NCI-H2081 (cell line): Measurements from ENCODE around the gene ZNF808.
"Not testable (repeated sequence)": the region's sequence is repeated elsewhere in the genome, so short reads cannot be mapped to it uniquely, and the experiment has no call there.

Experiments used
- DNase-seq, 2 experiments: peaks; one replicate each; lab custom pipeline; 2025; lab: John Stamatoyannopoulos, UW

ZNF808 gene

GRCh38 chr19:52536448-52536800 is 9.0 kb downstream of the ZNF808 start:
- no peak for DNase-seq

DNA sequence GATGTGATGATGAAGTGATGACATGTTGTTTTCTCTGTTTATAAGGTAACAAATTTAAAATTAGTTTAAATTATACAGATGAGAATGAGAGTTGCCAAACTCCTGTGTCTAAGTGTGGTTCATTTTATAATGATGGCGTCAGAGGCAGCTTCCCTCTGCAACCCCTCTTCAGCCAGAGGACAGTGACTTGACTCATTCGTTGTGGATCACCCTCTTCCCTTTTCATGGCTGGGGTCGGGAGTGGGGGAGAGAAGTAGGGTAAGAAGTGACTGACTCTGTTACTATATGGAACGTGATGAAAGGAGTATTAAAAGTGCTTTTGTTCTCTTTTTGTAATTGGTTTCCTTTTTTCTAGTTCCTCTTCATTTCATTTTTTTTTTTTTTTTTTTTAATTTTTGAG is 11.3 kb downstream of the ZNF808 start:
- DNase-seq: not testable (repeated sequence)

DNA sequence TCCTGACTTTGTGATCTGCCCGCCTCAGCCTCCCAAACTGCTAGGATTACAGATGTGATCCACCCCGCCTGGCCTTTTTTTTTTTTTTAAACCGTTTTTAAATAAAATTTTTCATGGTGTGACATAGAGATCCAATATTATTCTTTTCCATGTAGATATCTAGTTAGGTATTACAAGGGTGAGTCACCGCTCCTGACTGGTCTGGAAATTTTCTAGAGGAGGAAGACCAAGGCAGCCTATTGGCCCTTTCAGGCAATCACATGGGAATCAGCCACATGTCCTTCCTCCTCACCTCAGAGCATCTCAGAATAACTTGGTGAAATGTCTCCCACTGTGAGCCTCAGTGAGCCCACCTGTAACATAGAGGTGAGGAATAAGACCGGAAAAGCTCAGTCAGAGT is 13.7 kb downstream of the ZNF808 start:
- not testable (repeated sequence) for DNase-seq

GRCh38 chr19:52541608-52542007 is 14.1 kb downstream of the ZNF808 start:
- DNase-seq: no peak

DNA sequence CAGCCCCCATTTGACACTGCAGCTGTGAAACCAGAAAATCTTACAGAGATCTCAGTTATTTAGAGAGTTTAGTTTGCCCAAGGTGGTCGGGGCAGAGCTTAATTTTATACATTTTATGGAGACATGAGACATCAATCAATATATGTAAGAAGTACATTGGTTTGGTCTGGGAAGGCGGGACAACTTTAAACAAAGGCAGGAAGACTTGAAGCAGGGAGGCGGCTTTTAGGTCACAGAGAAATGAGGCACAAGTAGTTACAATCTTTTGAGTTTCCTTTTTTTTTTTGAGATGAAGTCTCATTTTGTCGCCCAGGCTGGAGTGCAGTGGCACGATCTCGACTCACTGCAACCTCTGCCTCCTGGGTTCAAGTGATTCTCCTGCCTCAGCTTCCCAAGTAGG is 15.1 kb downstream of the ZNF808 start:
- not testable (repeated sequence) for DNase-seq

- no peak for DNase-seq
Observed at GRCh38 chr19:52542984-52543664, 15.7 kb downstream of the ZNF808 start.

GRCh38 chr19:52554216-52554971 is 26.9 kb downstream of the ZNF808 start:
- DNase-seq: no peak

- no peak for DNase-seq
Observed at GRCh38 chr19:52557231-52557995, 29.9 kb downstream of the ZNF808 start.

DNA sequence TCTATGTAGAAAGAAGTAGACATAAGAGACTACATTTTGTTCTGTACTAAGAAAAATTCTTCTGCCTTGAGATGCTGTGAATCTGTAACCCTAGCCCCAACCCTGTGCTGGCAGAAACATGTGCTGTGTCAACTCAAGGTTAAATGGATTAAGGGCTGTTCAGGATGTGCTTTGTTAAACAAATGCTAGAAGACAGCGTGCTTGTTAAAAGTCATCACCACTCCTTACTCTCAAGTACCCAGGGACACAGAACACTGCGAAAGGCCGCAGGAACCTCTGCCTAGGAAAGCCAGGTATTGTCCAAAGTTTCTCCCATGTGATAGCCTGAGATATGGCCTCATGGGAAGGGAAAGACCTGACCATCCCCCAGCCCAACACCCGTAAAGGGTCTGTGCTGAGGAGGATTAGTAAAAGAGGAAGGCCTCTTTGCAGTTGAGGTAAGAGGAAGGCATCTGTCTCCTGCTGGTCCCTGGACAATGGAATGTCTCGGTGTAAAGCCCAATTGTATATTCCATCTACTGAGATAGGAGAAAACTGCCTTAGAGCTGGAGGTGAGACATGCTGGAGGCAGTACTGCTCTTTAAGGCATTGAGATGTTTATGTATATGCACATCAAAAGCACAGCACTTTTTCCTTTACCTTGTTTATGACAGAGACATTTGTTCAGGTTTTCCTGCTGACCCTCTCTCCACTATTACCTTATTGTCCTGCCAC is 31.4 kb downstream of the ZNF808 start:
- not testable (repeated sequence) for DNase-seq

DNA sequence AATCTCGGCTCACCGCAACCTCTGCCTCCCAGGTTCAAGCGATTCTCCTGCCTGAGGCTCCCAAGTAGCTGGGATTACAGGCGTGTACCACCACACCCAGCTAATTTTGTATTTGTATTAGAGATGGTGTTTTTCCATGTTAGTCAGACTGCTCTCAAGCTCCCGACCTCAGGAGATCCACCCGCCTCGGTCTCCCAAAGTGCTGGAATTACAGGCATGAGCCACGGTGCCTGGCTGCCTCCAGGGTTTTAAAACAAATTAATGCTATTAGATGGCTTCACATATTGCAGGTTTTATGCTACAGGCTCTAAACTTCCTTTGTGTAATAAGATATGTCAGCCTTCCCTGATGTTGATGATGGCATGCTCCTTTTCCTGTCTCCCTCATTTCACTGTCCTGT is 34.1 kb downstream of the ZNF808 start:
- DNase-seq: not testable (repeated sequence)

DNA sequence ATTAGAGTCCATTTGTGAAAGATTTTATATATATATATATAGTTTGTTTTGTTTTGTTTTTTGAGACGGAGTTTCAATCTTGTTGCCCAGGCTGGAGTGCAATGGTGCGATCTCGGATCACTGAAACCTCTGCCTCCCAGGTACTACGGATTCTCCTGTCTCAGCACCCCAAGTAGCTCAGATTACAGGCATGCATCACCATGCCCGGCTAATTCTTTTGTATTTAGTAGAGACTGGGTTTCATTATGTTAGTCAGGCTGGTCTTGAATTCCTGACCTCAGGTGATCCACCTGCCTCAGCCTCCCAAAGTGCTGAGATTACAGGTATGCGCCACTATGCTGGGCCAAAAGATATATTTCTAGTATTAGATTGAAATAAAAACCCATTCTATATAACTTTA is 38.7 kb downstream of the ZNF808 start:
- no peak for DNase-seq

- DNase-seq: no peak
Observed at GRCh38 chr19:52566588-52566987, 39.1 kb downstream of the ZNF808 start.

DNA sequence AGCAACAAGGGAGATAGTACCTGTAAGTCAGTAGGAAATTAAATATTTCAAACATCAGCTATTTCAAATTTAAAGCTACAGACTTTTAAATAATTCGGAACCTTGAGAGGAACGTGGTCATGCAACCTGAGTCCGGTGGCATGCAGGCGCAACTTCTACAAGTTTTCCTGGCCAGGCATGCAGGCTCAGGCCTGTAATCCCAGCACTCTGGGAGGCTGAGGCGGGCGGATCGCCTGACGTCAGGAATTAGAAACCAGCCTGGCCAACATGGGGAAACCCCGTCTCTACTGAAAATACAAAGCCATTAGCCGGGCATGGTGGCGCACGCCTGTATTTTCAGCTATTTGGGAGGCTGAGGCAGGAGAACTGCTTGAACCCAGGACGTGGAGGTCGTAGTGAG is 40.5 kb downstream of the ZNF808 start:
- no peak for DNase-seq

- DNase-seq: peak in 1 of 2 experiments; percentile 18
Observed at GRCh38 chr19:52569638-52569999, 42.2 kb downstream of the ZNF808 start.

DNA sequence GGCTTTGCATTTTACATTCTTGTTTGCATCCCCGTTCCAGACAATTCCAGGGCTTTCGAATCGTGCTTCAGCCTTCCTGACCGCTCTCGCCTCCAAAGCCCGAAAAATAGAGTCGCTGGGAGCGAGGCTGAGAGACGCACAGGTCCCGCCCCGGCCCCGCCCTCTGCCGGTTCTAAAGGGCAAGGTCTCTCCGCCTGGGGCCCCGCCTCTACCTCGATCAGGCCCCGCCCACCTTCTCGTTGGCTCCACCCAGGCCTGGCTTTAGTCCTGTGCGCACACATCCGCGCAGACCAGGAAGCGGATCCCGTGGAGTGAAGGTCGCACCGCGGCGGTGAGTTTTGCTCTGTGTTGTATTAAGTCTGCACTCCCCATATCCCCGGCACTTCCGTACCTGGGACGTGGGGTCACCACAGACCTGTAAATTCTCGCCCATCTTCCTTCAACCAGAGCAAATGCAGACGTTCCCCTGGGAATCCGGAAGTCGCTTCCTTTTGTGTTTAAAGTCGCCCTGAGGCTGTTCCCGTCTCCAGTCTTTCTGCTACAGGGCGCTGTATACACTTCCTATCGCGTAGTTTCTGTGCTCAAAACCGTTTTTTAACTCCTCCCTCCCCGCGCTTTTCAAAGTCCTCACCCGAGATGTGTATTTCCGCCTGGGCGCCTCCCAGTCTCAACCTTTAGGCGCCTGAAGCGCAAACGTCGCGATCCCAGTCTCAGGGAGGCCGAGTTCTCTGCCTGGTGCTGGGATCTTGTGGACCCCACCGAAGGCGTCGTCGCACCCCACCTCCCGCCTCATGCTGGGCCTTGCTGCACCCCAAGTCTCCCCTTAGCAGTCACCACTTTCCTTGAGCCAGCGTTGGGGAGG is 42.8 kb downstream of the ZNF808 start, which contains the start of gene ZNF701:
ZNF701 (plus strand) TSS at position 288 of the 862 bp plus-strand sequence. CDS start 3,861 bp downstream, outside the sequence.
- peak; percentile 86 to 93 for DNase-seq

DNA sequence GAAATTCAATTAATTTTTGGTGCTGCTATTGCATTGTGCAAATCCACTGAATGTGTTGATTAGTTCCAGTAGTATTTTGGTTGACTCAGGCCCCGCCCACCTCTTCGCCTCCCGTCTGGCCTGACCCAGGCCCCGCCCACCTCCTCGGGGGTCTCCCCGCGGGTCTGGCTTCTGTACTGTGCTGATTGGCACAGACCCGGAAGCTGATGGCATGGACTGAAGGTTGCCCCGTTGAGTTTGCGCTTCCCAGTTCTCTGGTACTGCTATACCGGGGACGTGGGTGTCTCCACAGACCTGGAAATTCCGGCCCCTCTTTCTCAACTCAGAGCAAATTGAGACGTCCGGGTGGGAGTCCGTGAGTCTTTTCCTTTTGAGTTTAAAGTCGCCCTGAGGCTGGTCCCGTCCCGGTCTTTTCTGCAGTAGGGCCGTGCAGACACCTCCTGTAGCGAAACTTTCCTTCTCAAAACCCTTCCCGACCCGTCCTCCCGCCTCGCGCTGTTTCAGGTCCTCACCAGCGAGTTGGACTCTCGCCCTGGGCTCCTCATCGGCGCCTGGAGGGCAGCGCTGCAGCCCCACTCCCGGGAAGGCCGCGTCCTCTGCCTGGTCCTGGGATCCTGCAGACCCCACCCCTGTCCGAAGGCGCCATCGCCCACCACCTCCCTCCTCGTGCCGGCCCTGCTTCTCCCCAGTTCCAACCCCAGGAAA is 57.4 kb downstream of the ZNF808 start:
- no peak for DNase-seq

GRCh38 chr19:52585604-52586003 is 58.1 kb downstream of the ZNF808 start:
- no peak for DNase-seq

DNA sequence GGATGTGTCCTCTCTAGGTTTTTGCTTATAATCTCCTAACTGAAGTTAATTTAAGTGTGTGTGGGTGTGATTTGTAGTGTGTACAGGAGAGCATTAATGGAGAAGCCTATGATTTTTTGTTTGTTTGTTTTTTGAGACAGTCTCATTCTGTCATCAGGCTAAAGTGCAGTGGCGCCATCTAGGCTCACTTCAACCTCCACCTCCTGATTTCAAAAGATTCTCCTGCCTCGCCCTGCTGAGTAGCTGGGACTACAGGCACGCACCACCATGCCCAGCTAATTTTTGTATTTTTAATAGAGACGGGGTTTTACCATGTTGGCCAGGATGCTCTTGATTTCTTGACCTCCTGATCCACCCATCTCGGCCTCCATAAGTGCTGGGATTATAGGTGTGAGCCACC is 63.3 kb downstream of the ZNF808 start:
- no peak for DNase-seq

DNA sequence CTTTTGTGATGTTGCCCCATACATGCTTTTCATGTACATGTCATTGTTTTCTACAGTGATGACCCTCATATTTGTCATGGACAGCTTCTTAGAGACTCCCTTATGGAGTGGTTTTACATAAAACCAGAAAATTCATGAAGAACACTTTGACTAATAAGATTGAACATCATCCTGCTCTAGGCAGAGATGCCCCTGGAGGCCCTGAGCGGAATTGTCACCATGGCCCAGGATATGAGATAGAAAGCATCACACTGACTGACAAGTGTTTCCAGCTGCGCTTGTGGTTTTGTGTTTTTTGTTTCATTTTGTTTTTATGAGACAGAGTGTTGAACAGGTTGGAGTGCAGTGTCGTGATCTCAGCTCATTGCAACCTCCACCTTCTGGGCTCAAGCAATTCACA is 64.8 kb downstream of the ZNF808 start:
- no peak for DNase-seq

DNA sequence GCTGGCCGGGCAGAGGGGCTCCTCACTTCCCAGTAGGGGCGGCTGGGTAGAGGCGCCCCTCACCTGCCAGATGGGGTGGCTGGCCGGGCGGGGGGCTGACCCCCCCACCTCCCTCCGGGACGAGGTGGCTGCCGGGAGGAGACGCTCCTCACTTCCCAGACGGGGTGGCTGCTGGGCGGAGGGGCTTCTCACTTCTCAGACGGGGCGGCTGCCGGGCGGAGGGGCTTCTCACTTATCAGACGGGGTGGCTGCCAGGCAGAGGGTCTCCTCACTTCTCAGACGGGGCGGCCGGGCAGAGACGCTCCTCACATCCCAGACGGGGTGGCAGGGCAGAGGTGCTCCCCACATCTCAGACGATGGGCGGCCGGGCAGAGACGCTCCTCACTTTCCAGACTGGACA is 66.0 kb downstream of the ZNF808 start:
- DNase-seq: not testable (repeated sequence)

GRCh38 chr19:52599241-52599640 is 71.8 kb downstream of the ZNF808 start:
- DNase-seq: no peak
